Measurements from ENCODE around the gene FAM200B. TPM values are rescaled to one million over a fixed set of nuclear protein-coding genes. Genes with fewer than 3 reads are reported as not detected.

FAM200B gene
- total and polyA plus RNA-seq, 2 of the 4 experiments (the other 2 are of a cell fraction) = 16.7 to 18.5 TPM

GRCh38 chr4:15658781-15659180, 22.8 kb upstream of the FAM200B start:
- Histone ChIP-seq H3K9me3 (ENCODE audit: control insufficient read depth, insufficient read depth, low read length) (no peaks in the 10 kb centered on the region), H2AK5ac (ENCODE audit: low read depth, low read length) (no peak overlapping the region), H2BK15ac (ENCODE audit: low read depth, low read length) (no peak overlapping the region), H2AFZ (replicated peaks; ENCODE audit: low read length, poor library complexity) (no peak overlapping the region), H3K27me3 (ENCODE audit: control insufficient read depth, insufficient read depth, low read length) (no peaks in the 10 kb centered on the region), H4K8ac (ENCODE audit: low read depth in 2 of 2, low read length in 2 of 2) (no peak overlapping the region), H3K4me3 (ENCODE audit: insufficient read depth, low read depth, low read length) (no peak overlapping the region), H2BK120ac (ENCODE audit: low read depth, low read length) (no peak overlapping the region), H4K5ac (ENCODE audit: low read depth, low read length) (no peak overlapping the region), H4K91ac (ENCODE audit: insufficient read depth, low read depth, low read length) (no peak overlapping the region), H2BK5ac (ENCODE audit: low read depth, low read length, poor library complexity, severe bottlenecking) (no peak overlapping the region), H2AK9ac (replicated peaks; ENCODE audit: low read depth, low read length, poor library complexity) (no peak overlapping the region), H4K20me1 (ENCODE audit: insufficient read depth, low read length) (peaks cover 2% of the 10 kb centered on the region; the same call in 1 of the 2 replicates), H3K23ac (ENCODE audit: low read depth, low read length) (no peak overlapping the region), H3K14ac (replicated peaks; ENCODE audit: low read depth, low read length) (no peak overlapping the region), H3K36me3 (ENCODE audit: control insufficient read depth, insufficient read depth, low read length) (no peaks in the 10 kb centered on the region), H3K4ac (ENCODE audit: low read depth, low read length) (no peak overlapping the region), H3K9ac (ENCODE audit: low read depth, low read length) (no peak overlapping the region), H3K4me2 (ENCODE audit: low read depth, low read length) (no peak overlapping the region), H3K79me1 (ENCODE audit: low read depth in 1 of 2, low read length in 2 of 2) (peaks cover 7 to 23% of the 10 kb centered on the region in 2 experiments; a peak in 3 of 4 replicates), H3K18ac (ENCODE audit: low read depth, low read length) (no peak overlapping the region), H3K56ac (ENCODE audit: extremely low read depth, insufficient read depth, low read length) (no peak overlapping the region), H3K9me1 (ENCODE audit: insufficient read depth, low read length) (no peaks in the 10 kb centered on the region), H2BK20ac (ENCODE audit: low read depth, low read length) (no peak overlapping the region), H3K4me1 (ENCODE audit: control insufficient read depth, insufficient read depth, low read length) (peaks cover 17% of the 10 kb centered on the region), H3K27ac (ENCODE audit: insufficient read depth, low read length) (no peak overlapping the region)
- in situ Hi-C loops (cut with MboI; ENCODE audit: low sequenced_read_pairs) = no loop called here
- intact Hi-C loops (cut with micrococcal nuclease) = no loop called here
- BruUV-seq (replicated peaks) = no TSS peak
- dilution Hi-C loops (cut with HindIII; ENCODE audit: low sequenced_read_pairs, unreplicated experiment) = no loop called here
- DNase-seq = no peak
- ChIA-PET POLR2A (ENCODE audit: unreplicated experiment) (no interaction called here), CTCF (no interaction called here)
- TF ChIP-seq MAZ (IDR thresholded peaks at IDR 0.05; ENCODE audit: borderline replicate concordance, low read depth, low read length) (no peak), CEBPB (IDR thresholded peaks at IDR 0.05; ENCODE audit: low read depth, low read length) (no peak), NFE2L2 (IDR thresholded peaks at IDR 0.05; ENCODE audit: low read depth, low read length) (no peak)
- ATAC-seq (ENCODE audit: low read depth) = no peak
- no CpG with 5 or more reads among the region's 2 CpGs for WGBS, 2 experiments (ENCODE audit: extremely low coverage in 2 of 2, insufficient read length in 1 of 2)

Measured in IMR-90 (cell line).